Measurements from ENCODE around the gene CPNE7.

CPNE7 gene

GRCh38 chr16:89571636-89572035, 3.9 kb upstream of the CPNE7 start:
- TF ChIP-seq FOXP2 (optimal IDR thresholded peaks at IDR 0.05; ENCODE audit: borderline replicate concordance, extremely low read depth, extremely low read length, insufficient read depth) (no peak), POLR2AphosphoS5 (IDR thresholded peaks at IDR 0.05; ENCODE audit: low read depth, low read length) (no peak), SIN3A (IDR thresholded peaks at IDR 0.05; ENCODE audit: borderline replicate concordance, insufficient read depth, low read length) (no peak), REST (IDR thresholded peaks at IDR 0.05; ENCODE audit: insufficient read depth in 1 of 2, low read depth in 2 of 2, low read length in 2 of 2) (no peak), TAF1 (IDR thresholded peaks at IDR 0.05; ENCODE audit: borderline replicate concordance, insufficient read depth, low read length) (no peak)

GRCh38 chr16:89572073-89572484, 3.5 kb upstream of the CPNE7 start:
- TF ChIP-seq REST (IDR thresholded peaks at IDR 0.05; ENCODE audit: insufficient read depth in 1 of 2, low read depth in 2 of 2, low read length in 2 of 2) (no peak), SIN3A (IDR thresholded peaks at IDR 0.05; ENCODE audit: borderline replicate concordance, insufficient read depth, low read length) (no peak), TAF1 (IDR thresholded peaks at IDR 0.05; ENCODE audit: borderline replicate concordance, insufficient read depth, low read length) (no peak), POLR2AphosphoS5 (IDR thresholded peaks at IDR 0.05; ENCODE audit: low read depth, low read length) (no peak), FOXP2 (optimal IDR thresholded peaks at IDR 0.05; ENCODE audit: borderline replicate concordance, extremely low read depth, extremely low read length, insufficient read depth) (no peak)

- TF ChIP-seq REST (IDR thresholded peaks at IDR 0.05; ENCODE audit: insufficient read depth in 1 of 2, low read depth in 2 of 2, low read length in 2 of 2) (no peak), FOXP2 (optimal IDR thresholded peaks at IDR 0.05; ENCODE audit: borderline replicate concordance, extremely low read depth, extremely low read length, insufficient read depth) (no peak), TAF1 (IDR thresholded peaks at IDR 0.05; ENCODE audit: borderline replicate concordance, insufficient read depth, low read length) (no peak), POLR2AphosphoS5 (IDR thresholded peaks at IDR 0.05; ENCODE audit: low read depth, low read length) (no peak), SIN3A (IDR thresholded peaks at IDR 0.05; ENCODE audit: borderline replicate concordance, insufficient read depth, low read length) (no peak)
Measured at GRCh38 chr16:89572485-89573205, 2.9 kb upstream of the CPNE7 start.

GRCh38 chr16:89573826-89574680, 1.5 kb upstream of the CPNE7 start:
- no peak for TF ChIP-seq SIN3A (IDR thresholded peaks at IDR 0.05; ENCODE audit: borderline replicate concordance, insufficient read depth, low read length)
- no peak for TF ChIP-seq REST (IDR thresholded peaks at IDR 0.05; ENCODE audit: insufficient read depth in 1 of 2, low read depth in 2 of 2, low read length in 2 of 2)
- TF ChIP-seq POLR2AphosphoS5 (IDR thresholded peaks at IDR 0.05; ENCODE audit: low read depth, low read length) = no peak
- no peak for TF ChIP-seq TAF1 (IDR thresholded peaks at IDR 0.05; ENCODE audit: borderline replicate concordance, insufficient read depth, low read length)
- no peak for TF ChIP-seq FOXP2 (optimal IDR thresholded peaks at IDR 0.05; ENCODE audit: borderline replicate concordance, extremely low read depth, extremely low read length, insufficient read depth)

Measured in PFSK-1 (cell line).